GM13976 (cell line): ENCODE measurements around the gene TTC23L.

Experiments
- DNase-seq: peaks from one replicate; pipeline ENCODE4 v3.0.0; 2012; ENCODE audit warnings: low spot score
- CTCF ChIP-seq: IDR thresholded peaks from 2 replicates; pipeline ENCODE4 v1.5.1; 2012; ENCODE audit warnings: borderline replicate concordance, mild to moderate bottlenecking; ENCODE audit not compliant: insufficient read depth; ENCODE audit errors: extremely low read depth, missing control alignments, control extremely low read depth
- in situ Hi-C: fragments of 300-500 bp; cut with MboI; formaldehyde crosslinking; loops from one replicate; pipeline ENCODE4 v1.12.0; 2022; ENCODE audit warnings: low sequenced_read_pairs, mixed read lengths, inconsistent platforms; ENCODE audit not compliant: unreplicated experiment

TTC23L gene

GRCh38 chr5:34865091-34865490 is 26.1 kb downstream of the TTC23L start:
- no peak for DNase-seq
- in situ Hi-C loops: no loop called here
- TF ChIP-seq CTCF: no peak

GRCh38 chr5:34866989-34867471 is 28.1 kb downstream of the TTC23L start:
- DNase-seq: no peak
- in situ Hi-C loops: no loop called here
- TF ChIP-seq CTCF: no peak

GRCh38 chr5:34867660-34868059 is 28.7 kb downstream of the TTC23L start:
- DNase-seq: no peak
- TF ChIP-seq CTCF: no peak
- in situ Hi-C loops: no loop called here

- DNase-seq: no peak
- TF ChIP-seq CTCF: no peak
- in situ Hi-C loops: no loop called here
Observed at GRCh38 chr5:34868791-34869190, 29.8 kb downstream of the TTC23L start.

GRCh38 chr5:34869256-34869655 is 30.3 kb downstream of the TTC23L start:
- DNase-seq: no peak
- TF ChIP-seq CTCF: no peak
- in situ Hi-C loops: no loop called here

GRCh38 chr5:34870382-34870781 is 31.4 kb downstream of the TTC23L start:
- no peak for TF ChIP-seq CTCF
- in situ Hi-C loops: no loop called here

GRCh38 chr5:34876275-34876674 is 37.3 kb downstream of the TTC23L start:
- TF ChIP-seq CTCF: no peak
- DNase-seq: no peak
- in situ Hi-C loops: no loop called here

More at GRCh38 chr5:34870382-34870781, 31.4 kb downstream of the TTC23L start:
- DNase-seq: no peak
